Osteoblast (primary cell): ENCODE measurements around the gene PLIN3. TPM values are rescaled to one million over a fixed set of nuclear protein-coding genes. Genes with fewer than 3 reads are reported as not detected.
"Not testable (repeated sequence)": the region's sequence is repeated elsewhere in the genome, so short reads cannot be mapped to it uniquely, and the experiment has no call there.

Experiments
- DNase-seq: peaks from one replicate; pipeline ENCODE4 v3.0.0; 2011; ENCODE audit warnings: low spot score, mixed read lengths; ENCODE audit not compliant: insufficient read length; ENCODE audit errors: missing footprints
- H2AFZ ChIP-seq: 2 replicates; pipeline ENCODE4 v1.6.0; 2011; ENCODE audit warnings: mild to moderate bottlenecking, low read length
- H3K27ac ChIP-seq: 2 replicates; pipeline ENCODE4 v1.5.1; 2011; ENCODE audit warnings: mild to moderate bottlenecking, low read depth, low read length, moderate library complexity
- H3K27me3 ChIP-seq: 2 replicates; pipeline ENCODE4 v1.6.0; 2012; ENCODE audit warnings: mild to moderate bottlenecking, control low read depth, inconsistent platforms, low read length, moderate library complexity; ENCODE audit not compliant: insufficient read depth
- H3K36me3 ChIP-seq: 2 replicates; pipeline ENCODE4 v1.5.1; 2011; ENCODE audit warnings: mild to moderate bottlenecking, low read length, control low read depth, moderate library complexity; ENCODE audit not compliant: insufficient read depth
- H3K4me1 ChIP-seq: 2 replicates; pipeline ENCODE4 v1.5.1; 2011; ENCODE audit warnings: mild to moderate bottlenecking, low read length, control low read depth, moderate library complexity; ENCODE audit not compliant: insufficient read depth
- H3K4me2 ChIP-seq: 2 replicates; pipeline ENCODE4 v1.6.0; 2011; ENCODE audit warnings: mild to moderate bottlenecking, low read length; ENCODE audit not compliant: insufficient read depth
- H3K4me3 ChIP-seq: fragments of 200-600 bp; sonication (generic); 3 replicates; pipeline ENCODE4 v1.5.1; 2012; ENCODE audit warnings: mild to moderate bottlenecking, low read length, inconsistent platforms; ENCODE audit not compliant: insufficient read depth
- H3K79me2 ChIP-seq: 2 replicates; pipeline ENCODE4 v1.6.0; 2012; ENCODE audit warnings: mild to moderate bottlenecking, low read length, control low read depth, inconsistent platforms; ENCODE audit not compliant: insufficient read depth
- H3K9me3 ChIP-seq: 2 replicates; pipeline ENCODE4 v1.5.1; 2011; ENCODE audit warnings: low read depth, low read length, control low read depth
- H4K20me1 ChIP-seq: 2 replicates; pipeline ENCODE4 v1.6.0; 2012; ENCODE audit warnings: mild to moderate bottlenecking, low read length, control low read depth; ENCODE audit not compliant: insufficient read depth
- total RNA-seq: library from RNA; depleted of rRNA; stranded (reverse); fragments of >200 nt; gene quantifications from 2 replicates; pipeline ENCODE4 v1.2.3, GENCODE V29; 2012
- TF ChIP-seq, protein P1 (sequence below): IDR thresholded peaks from 2 replicates; pipeline ENCODE4 v1.5.1; 2011; ENCODE audit warnings: mild to moderate bottlenecking, low read depth, low read length, moderate library complexity; ENCODE audit errors: extremely low read depth

The PLIN3 gene
- total RNA-seq, 1 donor = 260 TPM

DNA sequence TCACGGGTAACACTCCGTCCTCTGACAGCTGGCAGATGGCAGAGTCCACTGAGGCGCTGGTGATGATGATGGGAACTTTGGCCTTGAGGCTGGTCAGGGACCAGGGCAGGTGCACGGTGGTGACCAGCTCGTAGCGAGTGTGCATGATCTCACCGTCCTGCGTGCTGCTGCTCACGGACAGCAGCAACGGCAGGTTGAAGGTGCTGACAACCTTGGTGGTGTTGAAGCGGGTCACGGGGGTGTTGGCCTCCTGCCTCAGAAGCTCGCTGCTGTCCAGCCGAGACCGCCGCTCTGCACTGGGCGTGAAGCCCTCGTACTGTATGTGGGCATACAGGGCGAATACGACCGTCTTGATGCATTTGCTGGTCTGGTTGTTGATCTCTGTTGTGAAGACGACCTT, 23.6 kb upstream of the PLIN3 start:
- no peak overlapping the region for H3K27ac ChIP-seq
- TF ChIP-seq, protein P1, sequence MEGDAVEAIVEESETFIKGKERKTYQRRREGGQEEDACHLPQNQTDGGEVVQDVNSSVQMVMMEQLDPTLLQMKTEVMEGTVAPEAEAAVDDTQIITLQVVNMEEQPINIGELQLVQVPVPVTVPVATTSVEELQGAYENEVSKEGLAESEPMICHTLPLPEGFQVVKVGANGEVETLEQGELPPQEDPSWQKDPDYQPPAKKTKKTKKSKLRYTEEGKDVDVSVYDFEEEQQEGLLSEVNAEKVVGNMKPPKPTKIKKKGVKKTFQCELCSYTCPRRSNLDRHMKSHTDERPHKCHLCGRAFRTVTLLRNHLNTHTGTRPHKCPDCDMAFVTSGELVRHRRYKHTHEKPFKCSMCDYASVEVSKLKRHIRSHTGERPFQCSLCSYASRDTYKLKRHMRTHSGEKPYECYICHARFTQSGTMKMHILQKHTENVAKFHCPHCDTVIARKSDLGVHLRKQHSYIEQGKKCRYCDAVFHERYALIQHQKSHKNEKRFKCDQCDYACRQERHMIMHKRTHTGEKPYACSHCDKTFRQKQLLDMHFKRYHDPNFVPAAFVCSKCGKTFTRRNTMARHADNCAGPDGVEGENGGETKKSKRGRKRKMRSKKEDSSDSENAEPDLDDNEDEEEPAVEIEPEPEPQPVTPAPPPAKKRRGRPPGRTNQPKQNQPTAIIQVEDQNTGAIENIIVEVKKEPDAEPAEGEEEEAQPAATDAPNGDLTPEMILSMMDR = no peak
- H3K27me3 ChIP-seq = no peaks in the 10 kb centered on the region
- H3K4me1 ChIP-seq = no peaks in the 10 kb centered on the region
- H2AFZ ChIP-seq = no peak overlapping the region
- DNase-seq = no peak
- no peak overlapping the region for H3K4me3 ChIP-seq
- no peak overlapping the region for H3K4me2 ChIP-seq
- H3K9me3 ChIP-seq = no peaks in the 10 kb centered on the region
- no peaks in the 10 kb centered on the region for H3K36me3 ChIP-seq
- H3K79me2 ChIP-seq = no peaks in the 10 kb centered on the region
- H4K20me1 ChIP-seq = no peaks in the 10 kb centered on the region

DNA sequence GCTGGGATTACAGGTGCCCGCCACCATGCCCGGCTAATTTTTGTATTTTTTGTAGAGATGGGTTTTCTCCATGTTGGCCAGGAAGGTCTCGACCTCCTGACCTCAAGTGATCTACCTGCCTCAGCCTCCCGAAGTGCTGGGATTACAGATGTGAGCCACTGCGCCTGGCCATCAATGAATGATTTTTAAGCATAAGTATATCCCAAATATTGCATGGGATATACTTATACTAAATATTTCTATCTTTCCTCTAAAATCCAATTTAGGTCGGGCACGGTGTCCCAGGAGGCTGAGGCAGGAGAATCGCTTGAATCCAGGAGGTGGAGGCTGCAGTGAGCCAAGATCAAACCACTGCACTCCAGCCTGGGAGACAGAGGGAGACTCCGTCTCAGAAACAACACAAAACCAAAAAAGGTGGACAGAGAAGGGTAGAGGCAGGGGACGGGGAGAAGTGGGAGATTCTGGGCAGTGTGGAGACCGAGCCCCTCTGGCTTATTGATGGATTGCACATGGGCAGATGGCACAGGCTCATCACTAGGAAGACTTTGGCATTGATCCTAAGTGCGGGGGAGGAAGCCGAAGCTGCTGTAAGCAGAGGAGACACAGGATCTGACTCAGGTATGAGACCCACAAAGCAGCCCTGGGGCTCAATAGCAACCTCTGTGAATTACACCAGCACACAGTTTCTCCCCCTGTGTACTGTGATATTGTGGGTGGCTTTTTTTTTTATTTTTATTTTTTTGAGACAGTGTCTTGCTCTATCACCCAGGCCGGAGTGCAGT, 21.8 kb upstream of the PLIN3 start:
- Histone ChIP-seq H3K4me3 (no peak overlapping the region), H4K20me1 (no peaks in the 10 kb centered on the region), H3K4me2 (no peak overlapping the region), H3K4me1 (no peaks in the 10 kb centered on the region), H3K27ac (no peak overlapping the region), H2AFZ (no peak overlapping the region), H3K27me3 (no peaks in the 10 kb centered on the region), H3K36me3 (no peaks in the 10 kb centered on the region), H3K79me2 (no peaks in the 10 kb centered on the region), H3K9me3 (no peaks in the 10 kb centered on the region)
- TF ChIP-seq, protein P1 = no peak
- peak; percentile 89 for DNase-seq

DNA sequence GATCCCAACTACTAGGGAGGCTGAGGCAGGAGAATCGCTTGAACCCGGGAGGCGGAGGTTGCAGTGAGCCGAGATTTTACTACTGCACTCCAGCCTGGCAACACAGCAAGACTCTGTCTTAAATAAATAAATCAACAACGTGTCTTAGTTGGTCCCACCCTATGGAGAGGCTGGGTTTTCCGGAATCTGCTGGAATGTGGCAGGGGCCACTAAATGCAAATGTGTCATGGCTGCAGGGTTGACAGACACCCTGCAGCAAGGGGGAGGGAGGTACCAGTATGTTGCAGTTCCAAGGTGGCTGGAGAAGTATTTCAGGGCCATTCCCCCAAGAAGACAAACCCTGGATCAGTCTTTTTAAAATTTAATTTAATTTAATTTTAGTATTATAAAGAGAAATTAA, 20.3 kb upstream of the PLIN3 start:
- H3K27me3 ChIP-seq, H3K4me3 ChIP-seq, H3K4me1 ChIP-seq, H3K9me3 ChIP-seq, DNase-seq, H3K79me2 ChIP-seq, H3K27ac ChIP-seq, H2AFZ ChIP-seq, H3K4me2 ChIP-seq, H3K36me3 ChIP-seq, H4K20me1 ChIP-seq: not testable (repeated sequence)

- not testable (repeated sequence) for H3K4me3 ChIP-seq, H2AFZ ChIP-seq, H4K20me1 ChIP-seq, H3K4me2 ChIP-seq, DNase-seq, H3K9me3 ChIP-seq, H3K36me3 ChIP-seq, H3K79me2 ChIP-seq, H3K27ac ChIP-seq, H3K27me3 ChIP-seq, H3K4me1 ChIP-seq
Measured at GRCh38 chr19:4884993-4885392, 17.5 kb upstream of the PLIN3 start.

DNA sequence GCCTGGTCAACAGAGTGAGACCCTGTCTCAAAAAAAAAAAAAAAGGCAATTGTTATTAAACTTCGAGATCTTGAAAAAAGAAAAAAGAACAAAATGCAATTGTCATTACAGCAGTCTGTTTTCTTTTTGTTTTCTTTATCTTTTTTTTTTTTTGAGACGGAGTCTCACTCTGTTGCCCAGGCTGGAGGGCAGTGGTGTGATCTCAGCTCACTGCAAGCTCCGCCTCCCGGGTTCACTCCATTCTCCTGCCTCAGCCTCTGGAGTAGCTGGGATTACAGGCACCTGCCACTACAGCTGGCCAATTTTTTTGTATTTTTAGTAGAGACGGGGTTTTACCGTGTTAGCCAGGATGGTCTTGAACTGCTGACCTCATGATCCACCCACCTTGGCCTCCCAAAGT, 15.4 kb upstream of the PLIN3 start:
- not testable (repeated sequence) for DNase-seq, H3K36me3 ChIP-seq, H3K4me3 ChIP-seq, H3K4me2 ChIP-seq, H3K4me1 ChIP-seq, H2AFZ ChIP-seq, H3K27ac ChIP-seq, H3K27me3 ChIP-seq, H4K20me1 ChIP-seq, H3K9me3 ChIP-seq, H3K79me2 ChIP-seq
